Measurements from ENCODE around the gene INKA1. TPM values are rescaled to one million over a fixed set of nuclear protein-coding genes. Genes with fewer than 3 reads are reported as not detected.

Gene INKA1
- total RNA-seq, 1 experiment from 2014 or later: 1.4 TPM

GRCh38 chr3:49759226-49759625 is 43.8 kb upstream of the INKA1 start:
- Mint-ChIP-seq H3K9me3 (no peaks in the 10 kb centered on the region), H3K27me3 (ENCODE audit: low read depth) (no peaks in the 10 kb centered on the region), H3K4me3 (no peak overlapping the region), H3K4me1 (peaks cover 3 to 11% of the 10 kb centered on the region in 2 experiments), H3K36me3 (ENCODE audit: insufficient read depth in 1 of 3, low read depth in 3 of 3) (no peaks in the 10 kb centered on the region), H3K27ac (peak overlapping the region in 1 of 3 experiments; percentile 7; a peak in 1 of 7 replicates)
- H3K9ac ChIP-seq (ENCODE audit: extremely low read depth, insufficient read length, low read length): no peak overlapping the region
- H3K4ac ChIP-seq (ENCODE audit: low read depth, low read length): no peak overlapping the region
- H3K23me2 ChIP-seq (ENCODE audit: insufficient read length, low read depth, low read length, poor library complexity, severe bottlenecking): no peaks in the 10 kb centered on the region
- H2BK15ac ChIP-seq (ENCODE audit: low read depth, low read length): no peak overlapping the region
- H3K27ac ChIP-seq (ENCODE audit: insufficient read length, low read depth, low read length): no peak overlapping the region
- H2BK120ac ChIP-seq (ENCODE audit: low read depth, low read length, poor library complexity, severe bottlenecking): no peak overlapping the region
- H3K4me1 ChIP-seq (ENCODE audit: insufficient read depth, low read length): no peaks in the 10 kb centered on the region
- H3K14ac ChIP-seq (ENCODE audit: insufficient read depth, low read length): no peak overlapping the region
- WGBS (ENCODE audit: extremely low coverage, insufficient read length, low lambda C conversion rate): no CpG with 5 or more reads among the region's 1 CpG
- no peak overlapping the region for H2AFZ ChIP-seq (ENCODE audit: low read length)
- TF ChIP-seq CTCF (conservative IDR thresholded peaks at IDR 0.05): no peak
- H2AK5ac ChIP-seq (ENCODE audit: insufficient read length, low read length): no peak overlapping the region
- no peak overlapping the region for H3T11ph ChIP-seq (ENCODE audit: low read length)
- H4K5ac ChIP-seq (ENCODE audit: insufficient read length, low read depth, low read length): no peak overlapping the region
- H2BK20ac ChIP-seq (ENCODE audit: low read depth, low read length, poor library complexity, severe bottlenecking): no peak overlapping the region
- DNase-seq: no peak
- H3K23ac ChIP-seq (ENCODE audit: insufficient read length, low read depth, low read length): no peak overlapping the region
- H4K8ac ChIP-seq (replicated peaks; ENCODE audit: insufficient read length, low read depth, low read length): no peak overlapping the region
- H2BK12ac ChIP-seq (ENCODE audit: insufficient read length, low read depth, low read length): no peak overlapping the region
- peaks cover 5% of the 10 kb centered on the region for H3K79me1 ChIP-seq (ENCODE audit: insufficient read depth, low read depth, low read length, poor library complexity, severe bottlenecking)
- H3K27me3 ChIP-seq (ENCODE audit: insufficient read depth, low read length): no peaks in the 10 kb centered on the region
- peaks cover 3% of the 10 kb centered on the region; the same call in 1 of the 2 replicates for H3K79me2 ChIP-seq (ENCODE audit: insufficient read depth, low read length)
- H4K91ac ChIP-seq (ENCODE audit: insufficient read length, low read depth, low read length): no peak overlapping the region
- H3K56ac ChIP-seq (ENCODE audit: insufficient read length, low read depth, low read length): no peak overlapping the region
- H4K20me1 ChIP-seq (ENCODE audit: control insufficient read depth, insufficient read depth, insufficient read length): no peaks in the 10 kb centered on the region
- H3K4me2 ChIP-seq (ENCODE audit: insufficient read depth, insufficient read length, low read length): no peak overlapping the region
- no peak overlapping the region for H3K18ac ChIP-seq (ENCODE audit: insufficient read length, low read depth, low read length)
- no peak overlapping the region for H2BK5ac ChIP-seq (ENCODE audit: insufficient read length, low read length)
- no peaks in the 10 kb centered on the region for H3K9me3 ChIP-seq (ENCODE audit: control insufficient read depth, low read depth, low read length)
